Progenitor cell of endocrine pancreas (in vitro differentiated cells): Measurements from ENCODE around the gene CNTNAP2. TPM values are rescaled to one million over a fixed set of nuclear protein-coding genes. Genes with fewer than 3 reads are reported as not detected.
A peak's percentile ranks its signal among the peaks of the same experiment; 100 is the strongest.

Source experiments
- DNase-seq: peaks from one replicate; pipeline ENCODE4 v3.0.0; 2021; ENCODE audit warnings: low spot score; ENCODE audit not compliant: unreplicated experiment
- H3K27ac Mint-ChIP-seq: 2 replicates; pipeline ENCODE4 v1.8.0; 2021; ENCODE audit warnings: mild to moderate bottlenecking, moderate library complexity, mixed read lengths
- H3K27me3 Mint-ChIP-seq: 2 replicates; pipeline ENCODE4 v1.8.0; 2021; ENCODE audit warnings: mixed read lengths
- H3K36me3 Mint-ChIP-seq: 2 replicates; pipeline ENCODE4 v1.8.0; 2022; ENCODE audit warnings: mixed read lengths; ENCODE audit not compliant: insufficient read depth
- H3K4me1 Mint-ChIP-seq: 2 replicates; pipeline ENCODE4 v1.8.0; 2021; ENCODE audit warnings: low read depth, mixed read lengths
- H3K4me3 Mint-ChIP-seq: 2 replicates; pipeline ENCODE4 v1.8.0; 2021; ENCODE audit warnings: low read depth, mild to moderate bottlenecking, moderate library complexity, mixed read lengths
- H3K9me3 Mint-ChIP-seq: 2 replicates; pipeline ENCODE4 v1.8.0; 2021; ENCODE audit warnings: low read depth, mixed read lengths
- total RNA-seq: library from RNA; stranded (reverse); gene quantifications from 2 replicates; pipeline ENCODE4 v1.2.1, GENCODE V29; 2021
- TF ChIP-seq, protein P1 (sequence below): fragments of 200-600 bp; sonication (generic); IDR thresholded peaks from one replicate; pipeline ENCODE4 v1.5.0; 2021; ENCODE audit warnings: antibody characterized with exemption, mild to moderate bottlenecking; ENCODE audit not compliant: unreplicated experiment

The CNTNAP2 gene
- total RNA-seq, 1 donor from 2014 or later, result 6.5 TPM

DNA sequence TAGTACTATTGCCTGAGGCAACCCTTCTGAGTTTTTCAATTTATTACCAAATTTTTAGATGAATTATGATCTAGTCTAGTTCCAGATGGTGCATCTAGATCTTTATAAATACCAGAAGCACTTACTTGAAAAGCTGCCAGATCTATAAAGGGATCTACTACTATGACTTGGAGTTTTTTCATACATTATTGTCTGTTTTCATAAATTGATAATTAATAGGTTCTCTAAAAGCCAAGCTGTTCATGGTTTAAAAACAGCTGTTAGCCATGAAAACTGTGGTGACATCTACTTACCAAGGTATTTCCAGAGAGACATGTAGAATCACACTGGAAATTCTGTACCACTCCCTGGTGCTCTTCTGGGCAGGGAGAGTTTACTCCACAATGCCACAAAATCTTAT lies 1687.4 kb downstream of the CNTNAP2 start:
- H3K27ac Mint-ChIP-seq, result no peak overlapping the region
- H3K27me3 Mint-ChIP-seq, result no peaks in the 10 kb centered on the region
- no peak for DNase-seq
- TF ChIP-seq, protein P1, sequence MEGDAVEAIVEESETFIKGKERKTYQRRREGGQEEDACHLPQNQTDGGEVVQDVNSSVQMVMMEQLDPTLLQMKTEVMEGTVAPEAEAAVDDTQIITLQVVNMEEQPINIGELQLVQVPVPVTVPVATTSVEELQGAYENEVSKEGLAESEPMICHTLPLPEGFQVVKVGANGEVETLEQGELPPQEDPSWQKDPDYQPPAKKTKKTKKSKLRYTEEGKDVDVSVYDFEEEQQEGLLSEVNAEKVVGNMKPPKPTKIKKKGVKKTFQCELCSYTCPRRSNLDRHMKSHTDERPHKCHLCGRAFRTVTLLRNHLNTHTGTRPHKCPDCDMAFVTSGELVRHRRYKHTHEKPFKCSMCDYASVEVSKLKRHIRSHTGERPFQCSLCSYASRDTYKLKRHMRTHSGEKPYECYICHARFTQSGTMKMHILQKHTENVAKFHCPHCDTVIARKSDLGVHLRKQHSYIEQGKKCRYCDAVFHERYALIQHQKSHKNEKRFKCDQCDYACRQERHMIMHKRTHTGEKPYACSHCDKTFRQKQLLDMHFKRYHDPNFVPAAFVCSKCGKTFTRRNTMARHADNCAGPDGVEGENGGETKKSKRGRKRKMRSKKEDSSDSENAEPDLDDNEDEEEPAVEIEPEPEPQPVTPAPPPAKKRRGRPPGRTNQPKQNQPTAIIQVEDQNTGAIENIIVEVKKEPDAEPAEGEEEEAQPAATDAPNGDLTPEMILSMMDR, result no peak
- no peaks in the 10 kb centered on the region for H3K4me1 Mint-ChIP-seq
- no peak overlapping the region for H3K4me3 Mint-ChIP-seq
- H3K36me3 Mint-ChIP-seq, result no peaks in the 10 kb centered on the region
- peaks cover 8% of the 10 kb centered on the region for H3K9me3 Mint-ChIP-seq

DNA sequence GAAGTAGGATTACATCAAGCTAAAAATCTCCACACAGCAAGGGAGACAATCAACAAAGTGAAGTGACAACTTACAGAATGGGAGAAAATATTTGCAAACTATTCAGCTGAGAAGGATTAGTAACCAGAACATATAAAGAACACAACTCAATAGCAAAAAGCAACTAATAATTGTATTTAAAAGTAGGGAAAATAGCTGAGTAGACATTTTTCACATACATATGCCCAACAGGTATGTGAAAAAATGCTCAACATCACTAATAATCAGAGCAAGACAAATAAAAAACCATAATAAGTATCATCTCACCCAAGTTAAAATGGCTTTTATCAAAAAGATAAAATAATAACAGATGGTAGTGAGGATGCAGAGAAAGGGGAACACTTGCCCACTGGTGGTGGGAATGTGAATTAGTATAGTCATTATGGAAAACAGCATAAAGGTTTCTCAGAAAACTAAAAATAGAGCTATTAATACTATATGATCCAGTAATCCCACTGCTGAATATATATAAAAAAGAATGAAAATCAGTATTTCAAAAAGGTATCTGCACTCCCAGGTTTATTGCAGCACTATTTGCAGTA lies 1689.5 kb downstream of the CNTNAP2 start:
- Mint-ChIP-seq H3K27ac (no peak overlapping the region), H3K27me3 (no peaks in the 10 kb centered on the region)

DNA sequence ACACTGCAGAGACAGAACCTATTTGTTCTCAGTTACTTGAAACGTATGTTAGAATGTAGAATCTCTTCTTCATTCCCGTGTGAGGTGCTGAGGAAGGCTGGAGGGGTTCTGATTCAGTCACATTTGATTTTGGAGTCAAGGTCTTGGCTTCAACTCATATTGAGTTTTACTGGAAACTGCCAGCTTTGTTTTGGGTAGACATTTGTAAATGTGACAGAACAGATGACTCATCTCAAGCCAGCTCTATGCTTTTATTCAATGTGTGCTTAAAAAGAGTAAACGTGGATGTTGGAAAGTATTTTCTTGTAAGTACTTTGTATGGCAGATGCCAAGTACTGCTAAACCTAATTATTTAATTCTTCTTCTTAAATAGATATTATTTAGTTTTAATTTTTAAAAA lies 1693.2 kb downstream of the CNTNAP2 start:
- DNase-seq, result no peak
- TF ChIP-seq, protein P1, result no peak
- no peak overlapping the region for H3K27ac Mint-ChIP-seq
- H3K9me3 Mint-ChIP-seq, result peaks cover 8% of the 10 kb centered on the region
- H3K4me1 Mint-ChIP-seq, result no peaks in the 10 kb centered on the region
- H3K36me3 Mint-ChIP-seq, result no peaks in the 10 kb centered on the region
- no peaks in the 10 kb centered on the region for H3K27me3 Mint-ChIP-seq
- H3K4me3 Mint-ChIP-seq, result no peak overlapping the region

More for the DNA sequence above, 1689.5 kb downstream of the CNTNAP2 start:
- Mint-ChIP-seq H3K36me3 (no peaks in the 10 kb centered on the region), H3K9me3 (peaks cover 8% of the 10 kb centered on the region), H3K4me3 (no peak overlapping the region), H3K4me1 (no peaks in the 10 kb centered on the region)
- DNase-seq, result no peak
- TF ChIP-seq, protein P1, result peak; percentile 24

DNA sequence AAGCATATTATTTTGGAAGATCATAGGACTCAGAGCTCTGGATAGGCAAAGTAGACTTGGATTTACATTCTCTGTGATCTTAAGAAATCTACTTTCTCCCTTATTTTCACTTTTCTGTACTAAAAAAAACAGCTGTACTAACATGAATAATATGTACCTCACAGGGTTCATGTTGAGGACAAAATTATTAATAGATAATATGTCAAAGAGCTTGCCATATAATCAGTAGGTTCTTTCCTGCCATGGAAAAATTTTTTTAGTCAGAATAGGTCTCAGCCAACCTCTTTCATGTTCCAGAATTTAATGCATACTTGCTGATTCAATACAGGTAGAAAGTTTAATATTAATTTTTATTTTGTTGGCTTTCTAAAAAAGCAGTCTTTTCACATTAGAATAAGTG lies 1693.7 kb downstream of the CNTNAP2 start:
- no peaks in the 10 kb centered on the region for H3K27me3 Mint-ChIP-seq
- no peaks in the 10 kb centered on the region for H3K4me1 Mint-ChIP-seq
- H3K9me3 Mint-ChIP-seq, result peaks cover 8% of the 10 kb centered on the region
- no peak overlapping the region for H3K4me3 Mint-ChIP-seq
- H3K27ac Mint-ChIP-seq, result no peak overlapping the region
- no peak for DNase-seq
- no peaks in the 10 kb centered on the region for H3K36me3 Mint-ChIP-seq
- TF ChIP-seq, protein P1, result no peak

DNA sequence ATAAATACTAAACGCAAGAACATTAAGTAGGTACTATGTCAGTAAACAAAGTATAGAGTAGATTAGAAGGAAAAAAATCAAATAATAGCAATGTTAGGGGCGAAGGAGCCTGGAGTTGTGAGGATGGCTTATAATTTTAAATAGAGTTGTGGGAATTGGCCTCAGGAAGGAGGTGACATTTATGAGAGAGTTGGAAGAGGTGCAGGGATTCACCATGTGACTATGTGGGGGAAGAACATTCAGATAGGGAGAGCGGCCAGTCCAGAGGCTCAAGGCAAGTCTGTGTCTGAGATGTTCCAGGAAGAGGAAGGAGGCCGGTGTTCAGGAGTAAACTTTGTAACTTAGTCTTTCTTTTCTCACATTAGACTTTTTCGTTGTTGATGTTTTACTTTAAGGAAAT lies 1695.3 kb downstream of the CNTNAP2 start:
- no peak overlapping the region for H3K4me3 Mint-ChIP-seq
- no peaks in the 10 kb centered on the region for H3K27me3 Mint-ChIP-seq
- TF ChIP-seq, protein P1, result no peak
- no peaks in the 10 kb centered on the region for H3K36me3 Mint-ChIP-seq
- H3K4me1 Mint-ChIP-seq, result no peaks in the 10 kb centered on the region
- no peak overlapping the region for H3K27ac Mint-ChIP-seq
- no peaks in the 10 kb centered on the region for H3K9me3 Mint-ChIP-seq
- no peak for DNase-seq
